GM12872 (cell line): Measurements from ENCODE around the gene RNU4-1.
A peak's percentile ranks its signal among the peaks of the same experiment; 100 is the strongest.

Source experiments
- TF ChIP-seq, protein P1 (sequence below): IDR thresholded peaks from 3 replicates; pipeline ENCODE4 v1.5.1; 2011; ENCODE audit warnings: low read depth, mild to moderate bottlenecking, low read length, moderate library complexity; ENCODE audit not compliant: insufficient read depth

The RNU4-1 gene

DNA sequence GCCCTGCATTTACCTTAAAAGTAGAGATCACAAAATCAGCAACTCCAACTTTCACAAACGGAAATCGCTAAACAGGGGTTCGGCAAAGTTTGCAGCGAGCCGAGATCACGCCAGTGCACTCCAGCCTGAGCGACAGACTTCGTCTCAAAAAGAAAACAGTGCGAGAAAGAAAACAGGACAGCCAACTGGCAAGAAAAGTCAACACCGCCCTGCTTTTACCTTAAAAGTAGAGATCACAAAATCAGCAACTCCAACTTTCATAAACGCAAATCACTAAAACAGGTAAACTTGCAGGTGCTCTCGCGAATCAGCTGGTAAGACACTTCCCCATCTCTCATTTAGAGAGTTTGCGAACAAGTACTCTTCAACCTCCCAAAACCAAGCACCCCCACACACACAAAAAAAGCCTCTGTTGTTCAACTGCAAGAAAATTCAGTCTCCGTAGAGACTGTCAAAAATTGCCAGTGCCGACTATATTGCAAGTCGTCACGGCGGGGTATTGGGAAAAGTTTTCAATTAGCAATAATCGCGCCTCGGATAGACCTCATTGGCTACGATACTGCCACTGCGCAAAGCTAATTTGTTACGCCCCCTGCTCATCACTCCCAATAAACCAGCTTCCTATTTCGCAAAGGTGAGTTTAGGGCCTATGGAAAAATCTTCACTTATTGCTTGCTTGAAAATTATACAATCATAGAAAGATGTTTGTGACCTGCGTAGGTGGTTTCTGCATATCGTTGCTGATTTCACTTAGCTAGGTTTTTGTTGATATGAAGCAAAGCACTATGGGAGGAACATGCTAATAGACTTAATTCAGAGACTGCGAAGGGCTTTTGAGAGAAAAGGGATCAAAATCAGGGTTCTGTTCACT lies at the start of gene RNU4-1:
TSS of gene RNU4-1 (minus strand) at position 577 of the 871 bp plus-strand sequence.
- TF ChIP-seq, protein P1, sequence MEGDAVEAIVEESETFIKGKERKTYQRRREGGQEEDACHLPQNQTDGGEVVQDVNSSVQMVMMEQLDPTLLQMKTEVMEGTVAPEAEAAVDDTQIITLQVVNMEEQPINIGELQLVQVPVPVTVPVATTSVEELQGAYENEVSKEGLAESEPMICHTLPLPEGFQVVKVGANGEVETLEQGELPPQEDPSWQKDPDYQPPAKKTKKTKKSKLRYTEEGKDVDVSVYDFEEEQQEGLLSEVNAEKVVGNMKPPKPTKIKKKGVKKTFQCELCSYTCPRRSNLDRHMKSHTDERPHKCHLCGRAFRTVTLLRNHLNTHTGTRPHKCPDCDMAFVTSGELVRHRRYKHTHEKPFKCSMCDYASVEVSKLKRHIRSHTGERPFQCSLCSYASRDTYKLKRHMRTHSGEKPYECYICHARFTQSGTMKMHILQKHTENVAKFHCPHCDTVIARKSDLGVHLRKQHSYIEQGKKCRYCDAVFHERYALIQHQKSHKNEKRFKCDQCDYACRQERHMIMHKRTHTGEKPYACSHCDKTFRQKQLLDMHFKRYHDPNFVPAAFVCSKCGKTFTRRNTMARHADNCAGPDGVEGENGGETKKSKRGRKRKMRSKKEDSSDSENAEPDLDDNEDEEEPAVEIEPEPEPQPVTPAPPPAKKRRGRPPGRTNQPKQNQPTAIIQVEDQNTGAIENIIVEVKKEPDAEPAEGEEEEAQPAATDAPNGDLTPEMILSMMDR = no peak

DNA sequence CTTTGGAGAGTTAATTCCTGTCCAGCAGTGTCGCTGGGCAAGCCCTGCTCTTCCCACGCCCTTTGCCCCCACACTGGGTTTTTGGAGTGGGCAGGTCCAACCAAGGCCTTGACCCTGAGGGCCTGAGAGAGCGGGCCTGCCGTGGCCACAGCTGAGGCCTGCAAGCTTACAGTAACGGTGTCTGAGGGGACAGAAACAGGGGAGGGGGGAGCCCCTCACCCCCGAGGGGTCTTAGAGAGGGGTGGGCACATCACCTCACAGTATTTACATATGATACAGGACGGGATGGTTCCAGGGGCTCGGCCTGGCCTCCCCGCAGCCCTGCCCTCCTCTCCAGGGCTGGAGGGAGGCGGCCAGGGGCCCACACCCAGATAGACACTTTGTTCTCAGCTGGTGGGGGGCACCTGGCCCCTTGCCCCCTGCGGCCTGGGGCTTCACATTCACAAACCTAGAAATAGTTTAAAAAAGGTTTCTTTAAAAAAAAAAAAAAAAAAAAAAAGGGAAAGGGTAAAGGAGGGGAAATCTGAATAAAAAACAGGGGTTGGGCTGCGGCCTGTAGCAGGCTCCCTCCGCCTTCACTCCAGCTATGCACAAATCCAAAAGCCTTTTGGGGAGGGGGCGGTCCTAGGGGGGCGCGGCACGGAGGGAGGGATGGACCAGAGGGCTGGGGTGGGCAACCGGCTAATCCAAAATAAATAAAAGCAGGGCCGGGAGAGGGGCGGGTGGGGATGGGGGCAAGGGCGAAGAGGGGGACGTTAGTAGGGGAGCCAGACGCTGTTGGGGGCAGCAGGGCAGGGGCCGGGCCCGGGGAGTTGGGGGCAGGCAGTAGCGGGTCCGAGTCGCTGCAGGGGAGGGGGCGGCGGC lies 49.4 kb upstream of the RNU4-1 start:
- TF ChIP-seq, protein P1 = no peak

DNA sequence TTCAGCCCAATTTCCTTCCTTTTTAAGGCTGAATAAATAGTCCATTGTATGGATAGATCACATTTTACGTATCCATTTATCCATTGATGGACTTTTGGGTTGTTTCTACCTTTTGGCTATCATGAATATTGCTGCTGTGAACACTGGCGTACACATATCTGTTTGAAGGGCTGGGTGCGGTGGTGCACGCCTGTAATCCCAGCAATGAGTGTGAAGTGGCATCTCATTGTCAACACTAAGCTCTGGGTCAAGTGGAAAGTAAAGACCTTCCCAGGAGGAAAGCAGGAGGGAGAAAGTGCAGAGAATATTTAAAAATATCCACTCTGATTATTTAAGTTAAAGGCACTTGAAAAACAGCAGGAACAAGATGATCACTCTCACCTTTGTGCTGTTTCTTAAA lies 46.2 kb upstream of the RNU4-1 start:
- TF ChIP-seq, protein P1 = no peak

DNA sequence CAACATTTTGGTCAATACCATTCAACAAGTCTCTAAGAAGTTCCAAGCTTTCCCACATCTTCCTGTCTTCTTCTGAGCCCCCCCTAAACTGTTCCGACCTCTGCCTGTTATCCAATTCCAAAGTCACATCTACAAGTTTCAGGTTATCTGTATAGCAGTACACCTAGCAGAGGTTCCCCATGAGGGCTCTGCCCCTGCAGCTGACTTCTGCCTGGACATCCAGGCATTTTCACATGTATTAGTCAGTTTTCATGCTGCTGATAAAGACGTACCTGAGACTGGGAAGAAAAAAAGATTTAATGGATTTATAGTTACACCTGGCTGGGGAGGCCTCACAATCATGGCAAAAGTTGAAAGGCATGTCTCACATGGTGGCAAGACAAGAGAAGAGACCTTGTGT lies 44.7 kb upstream of the RNU4-1 start:
- TF ChIP-seq, protein P1 = no peak

DNA sequence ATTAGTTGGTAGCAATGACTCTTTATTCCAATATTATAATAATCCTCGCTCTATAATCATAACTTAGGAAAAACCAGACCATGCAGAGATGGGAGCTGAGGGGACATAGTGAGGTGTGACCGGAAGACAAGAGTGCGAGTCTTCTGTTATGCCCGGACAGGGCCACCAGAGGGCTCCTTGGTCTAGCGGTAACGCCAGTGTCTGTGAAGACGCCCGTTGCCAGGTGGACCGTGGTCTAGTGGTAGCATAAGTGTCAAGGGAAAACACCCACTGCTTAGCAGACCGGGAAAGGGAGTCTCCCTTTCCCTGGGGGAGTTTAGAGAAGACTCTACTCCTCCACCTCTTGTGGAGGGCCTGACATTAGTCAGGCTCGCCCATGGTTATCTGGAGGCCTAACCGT lies 42.4 kb upstream of the RNU4-1 start:
- TF ChIP-seq, protein P1 = peak; percentile 77

DNA sequence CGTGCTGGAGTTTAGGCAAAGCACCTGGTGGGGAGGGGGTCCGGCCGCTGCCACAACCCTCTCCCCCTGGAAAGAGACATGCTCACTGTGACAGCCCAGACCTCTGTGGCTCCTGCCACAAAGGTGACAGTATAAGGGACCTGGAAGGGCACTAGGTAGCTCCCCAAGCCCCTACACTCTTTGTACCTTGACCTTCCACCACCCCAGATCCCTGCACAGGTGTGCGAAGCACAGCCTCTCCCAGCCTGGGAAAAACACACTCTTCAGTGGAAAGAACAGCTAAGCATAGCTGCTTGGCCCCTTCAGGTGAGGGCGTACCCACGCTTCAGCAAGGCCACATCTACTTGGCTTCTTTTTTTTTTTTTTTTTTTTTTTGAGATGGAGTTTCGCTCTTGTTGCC lies 39.5 kb upstream of the RNU4-1 start:
- TF ChIP-seq, protein P1 = no peak

DNA sequence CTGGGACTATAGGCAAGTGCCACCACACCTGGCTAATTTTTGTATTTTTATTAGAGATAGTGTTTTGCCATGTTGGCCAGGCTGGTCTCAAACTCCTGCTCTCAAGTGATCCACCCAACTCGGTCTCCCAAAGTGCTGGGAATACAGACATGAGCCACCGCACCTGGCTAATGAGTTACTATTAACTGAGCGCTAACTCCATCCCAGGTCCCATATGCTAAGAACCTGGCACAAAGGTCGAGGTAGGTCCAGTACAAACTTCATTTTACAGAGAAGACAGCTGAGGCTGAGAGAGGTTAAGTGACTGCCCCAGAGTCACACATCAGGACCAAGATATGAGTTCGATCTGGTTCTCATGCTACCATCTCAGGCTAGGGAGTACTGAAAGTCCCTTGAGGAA lies 39.0 kb upstream of the RNU4-1 start:
- TF ChIP-seq, protein P1 = no peak
